Ishikawa (cell line): ENCODE measurements around the gene TP53RK.

Experiments used
- CEBPB ChIP-seq: IDR thresholded peaks from 2 replicates; pipeline ENCODE4 v1.6.1; 2012
- CREB1 ChIP-seq: IDR thresholded peaks from 2 replicates; pipeline ENCODE4 v1.6.1; 2012; ENCODE audit warnings: low read depth
- EGR1 ChIP-seq: IDR thresholded peaks from 2 replicates; pipeline ENCODE4 v1.6.1; 2012
- EP300 ChIP-seq: IDR thresholded peaks from 2 replicates; pipeline ENCODE4 v1.6.1; 2012; ENCODE audit warnings: borderline replicate concordance
- FOXM1 ChIP-seq: IDR thresholded peaks from 2 replicates; pipeline ENCODE4 v1.6.1; 2012; ENCODE audit warnings: low read depth, borderline replicate concordance
- MAX ChIP-seq: IDR thresholded peaks from 2 replicates; pipeline ENCODE4 v1.6.1; 2012
- NFIC ChIP-seq: IDR thresholded peaks from 2 replicates; pipeline ENCODE4 v1.6.1; 2012
- RAD21 ChIP-seq: IDR thresholded peaks from 2 replicates; pipeline ENCODE4 v1.6.1; 2012; ENCODE audit warnings: low read depth
- REST ChIP-seq: IDR thresholded peaks from 2 replicates; pipeline ENCODE4 v1.6.1; 2012; ENCODE audit warnings: low read depth, mild to moderate bottlenecking
- TAF1 ChIP-seq: IDR thresholded peaks from 2 replicates; pipeline ENCODE4 v1.6.1; 2012; ENCODE audit warnings: low read depth, mild to moderate bottlenecking
- TCF12 ChIP-seq: IDR thresholded peaks from 2 replicates; pipeline ENCODE4 v1.6.1; 2012; ENCODE audit warnings: low read depth
- TEAD4 ChIP-seq: IDR thresholded peaks from 2 replicates; pipeline ENCODE4 v1.6.1; 2012
- USF1 ChIP-seq: IDR thresholded peaks from 2 replicates; pipeline ENCODE4 v1.6.1; 2012
- YY1 ChIP-seq: IDR thresholded peaks from 2 replicates; pipeline ENCODE4 v1.6.1; 2012; ENCODE audit warnings: low read depth
- ZBTB7A ChIP-seq: IDR thresholded peaks from 2 replicates; pipeline ENCODE4 v1.6.1; 2012; ENCODE audit warnings: low read depth

TP53RK gene

GRCh38 chr20:46674253-46675083 is 14.8 kb downstream of the TP53RK start:
- no peak for TF ChIP-seq REST
- TF ChIP-seq EGR1, result no peak
- no peak for TF ChIP-seq TEAD4
- no peak for TF ChIP-seq ZBTB7A
- TF ChIP-seq YY1, result no peak
- no peak for TF ChIP-seq USF1
- TF ChIP-seq NFIC, result no peak
- TF ChIP-seq FOXM1, result no peak
- no peak for TF ChIP-seq TCF12
- no peak for TF ChIP-seq CEBPB
- TF ChIP-seq EP300, result no peak
- TF ChIP-seq TAF1, result no peak
- TF ChIP-seq MAX, result no peak
- TF ChIP-seq RAD21, result no peak
- TF ChIP-seq CREB1, result no peak

GRCh38 chr20:46673394-46674252 is 15.6 kb downstream of the TP53RK start:
- TF ChIP-seq TEAD4, result no peak
- no peak for TF ChIP-seq TAF1
- TF ChIP-seq MAX, result no peak
- TF ChIP-seq YY1, result no peak
- no peak for TF ChIP-seq REST
- TF ChIP-seq ZBTB7A, result no peak
- TF ChIP-seq FOXM1, result no peak
- TF ChIP-seq CREB1, result no peak
- TF ChIP-seq RAD21, result no peak
- TF ChIP-seq EP300, result no peak
- TF ChIP-seq CEBPB, result no peak
- no peak for TF ChIP-seq NFIC
- TF ChIP-seq EGR1, result no peak
- TF ChIP-seq TCF12, result no peak
- no peak for TF ChIP-seq USF1

- TF ChIP-seq TCF12 (no peak), EGR1 (no peak), MAX (no peak), ZBTB7A (no peak), FOXM1 (no peak), USF1 (no peak), REST (no peak)
Observed at GRCh38 chr20:46672543-46673148, 16.6 kb downstream of the TP53RK start.
